Vein endothelial cell (primary cell): ENCODE data around the gene LRRC19. TPM values are rescaled to one million over a fixed set of nuclear protein-coding genes. Genes with fewer than 3 reads are reported as not detected.

Experiments
- total RNA-seq: library from RNA; depleted of rRNA; stranded (reverse); fragments of >200 nt; gene quantifications from 2 replicates; pipeline ENCODE4 v1.2.3, GENCODE V29; 2012

LRRC19 gene
- not detected in 2 replicates for total RNA-seq

GRCh38 chr9:27005491-27005890, at the start of gene LRRC19:
Gene LRRC19, minus strand, starts transcription at chr9:27005672. Its CDS starts 5,978 bp downstream, at chr9:26999694.

GRCh38 chr9:26955921-26956859, 49.3 kb downstream of the LRRC19 start, which contains the start of gene IFT74:
Gene IFT74, plus strand, starts transcription at chr9:26956412. Its CDS starts 5,556 bp downstream, at chr9:26961968.

GRCh38 chr9:26946753-26947727, 58.4 kb downstream of the LRRC19 start, which contains the start of gene PLAA:
Gene PLAA, minus strand, starts transcription at chr9:26947242. Its CDS starts 197 bp downstream, at chr9:26947045.

Other genes starting within 250 kb of the LRRC19 start
- 17.9 and 19.3 TPM in 2 replicates for gene CAAP1, start 112.9 kb downstream of the LRRC19 start, total RNA-seq
- gene PLAA, start 58.4 kb downstream of the LRRC19 start, total RNA-seq = 42.8 and 43.1 TPM in 2 replicates
- gene IFT74, start 49.3 kb downstream of the LRRC19 start, total RNA-seq = 6.9 and 10.7 TPM in 2 replicates
- 89.3 and 139 TPM in 2 replicates for gene TEK, start 103.6 kb upstream of the LRRC19 start, total RNA-seq